K562 (cell line): ENCODE measurements around the gene DIP2B. TPM values are rescaled to one million over a fixed set of nuclear protein-coding genes. Genes with fewer than 3 reads are reported as not detected.
A peak's percentile ranks its signal among the peaks of the same experiment; 100 is the strongest.

Experiments used
- BRF1 ChIP-seq: IDR thresholded peaks from 3 replicates; pipeline ENCODE4 v1.6.1; 2011; ENCODE audit warnings: borderline replicate concordance, mild to moderate bottlenecking; ENCODE audit not compliant: insufficient read length; ENCODE audit errors: extremely low read depth
- CTCF ChIP-seq, 3 experiments: IDR thresholded peaks in 2 of 3; conservative IDR thresholded peaks in 1 of 3; 2 replicates each; pipeline ENCODE4 v1.5.1; 2011 to 2012; ENCODE audit warnings: low read length in 3 of 3, mild to moderate bottlenecking in 3 of 3, control low read depth in 2 of 3, improper control_type of control experiment in 1 of 3, inconsistent platforms in 1 of 3, low read depth in 1 of 3, mixed read lengths in 1 of 3, moderate library complexity in 1 of 3; ENCODE audit not compliant: insufficient read depth in 2 of 3
- EP400 ChIP-seq: fragments of 450-650 bp; IDR thresholded peaks from 2 replicates; pipeline ENCODE4 v1.6.1; 2017; ENCODE audit warnings: antibody characterized with exemption, mild to moderate bottlenecking, moderate library complexity
- GTF2A2 ChIP-seq: IDR thresholded peaks from 2 replicates; pipeline ENCODE4 v1.6.1; 2016; ENCODE audit warnings: mild to moderate bottlenecking, missing genetic modification characterization, missing compliant biosample characterization
- KAT2B ChIP-seq: IDR thresholded peaks from one replicate; pipeline ENCODE4 v1.6.1; 2012; ENCODE audit warnings: low read depth, mild to moderate bottlenecking, control low read depth, inconsistent platforms, low read length, moderate library complexity
- MLLT1 ChIP-seq, 2 experiments: fragments of 450-650 bp; IDR thresholded peaks; 2 replicates each; pipeline ENCODE4 v1.6.1; 2016
- MTA1 ChIP-seq: fragments of 450-650 bp; IDR thresholded peaks from 2 replicates; pipeline ENCODE4 v1.6.1; 2017; ENCODE audit warnings: borderline replicate concordance
- MYBL2 ChIP-seq, 2 experiments: fragments of 450-650 bp in 1 of 2; sonication (generic) in 1 of 2; formaldehyde crosslinking in 1 of 2; IDR thresholded peaks; 2 replicates each; pipeline versions ENCODE4 v1.6.1 to v1.8.1; 2017 to 2022; ENCODE audit warnings: borderline replicate concordance in 1 of 2, inconsistent platforms in 1 of 2, low read depth in 1 of 2, mild to moderate bottlenecking in 1 of 2, missing genetic modification reagents in 1 of 2, moderate library complexity in 1 of 2
- NR4A1 ChIP-seq, 2 experiments: fragments of 250-450 bp in 1 of 2; fragments of 450-650 bp in 1 of 2; sonication (Bioruptor Pico) in 1 of 2; IDR thresholded peaks; 2 replicates each; pipeline versions ENCODE4 v1.4.0 to v1.6.1; 2016 to 2020; ENCODE audit warnings: mild to moderate bottlenecking in 2 of 2, missing compliant biosample characterization in 1 of 2, missing genetic modification characterization in 1 of 2, moderate library complexity in 1 of 2
- PML ChIP-seq: IDR thresholded peaks from 2 replicates; pipeline ENCODE4 v1.6.1; 2012; ENCODE audit warnings: low read length, inconsistent platforms
- SMARCA4 ChIP-seq: fragments of 450-650 bp; IDR thresholded peaks from 2 replicates; pipeline ENCODE4 v1.6.1; 2016
- ZBTB11 ChIP-seq, 3 experiments: fragments of 200-800 bp in 1 of 3; fragments of 250-450 bp in 1 of 3; fragments of 450-650 bp in 1 of 3; sonication (Bioruptor Pico) in 1 of 3; sonication (Bioruptor generic) in 1 of 3; formaldehyde crosslinking in 1 of 3; IDR thresholded peaks; 2 replicates each; pipeline versions ENCODE4 v1.6.1 to v1.8.0; 2016 to 2022; ENCODE audit warnings: mild to moderate bottlenecking in 2 of 3, missing genetic modification characterization in 2 of 3, missing compliant biosample characterization in 1 of 3, moderate library complexity in 1 of 3
- ZNF3 ChIP-seq: fragments of 250-450 bp; sonication (Bioruptor Pico); IDR thresholded peaks from 2 replicates; pipeline ENCODE4 v1.5.0; 2021; ENCODE audit warnings: mild to moderate bottlenecking, moderate library complexity
- polyA plus RNA-seq, 8 experiments: library from polyadenylated mRNA; depleted of rRNA in 4 of 8; stranded (reverse) in 5 of 8; unstranded in 3 of 8; fragments of >200 nt; fragmentation: Nextera tagmentation in 2 of 8; fragmentation: Illumina TruSeq in 1 of 8; extraction: Ambion mirVana in 2 of 8; extraction: Trizol in 1 of 8; gene quantifications; 2 replicates each; pipeline versions ENCODE4 v1.2.1 to v1.2.3, GENCODE V29; 2011 to 2014; ENCODE audit warnings: inconsistent platforms in 1 of 8, missing spikeins in 1 of 8
- total RNA-seq, 7 experiments: library from RNA; depleted of rRNA in 6 of 7; stranded (reverse); fragments of >200 nt in 6 of 7; fragmentation: Illumina TruSeq in 2 of 7; extraction: Trizol in 2 of 7; gene quantifications; 2 replicates each; pipeline versions ENCODE4 v1.2.1 to v1.2.3, GENCODE V29; 2011 to 2021; ENCODE audit warnings: low replicate concordance in 1 of 7
- TF ChIP-seq, protein P1 (sequence below), 2 experiments: fragments of 150-350 bp in 1 of 2; IDR thresholded peaks; 2 replicates each; pipeline ENCODE4 v1.6.1; 2012 to 2016; ENCODE audit warnings: low read depth in 2 of 2, low read length in 2 of 2, mild to moderate bottlenecking in 1 of 2, moderate library complexity in 1 of 2

The DIP2B gene
- total and polyA plus RNA-seq, 9 of the 15 experiments (the other 6 are each of a cell fraction or from before 2014, with no cell fraction given): 4.6 to 26.1 (median 18.8) TPM

- TF ChIP-seq, protein P1, sequence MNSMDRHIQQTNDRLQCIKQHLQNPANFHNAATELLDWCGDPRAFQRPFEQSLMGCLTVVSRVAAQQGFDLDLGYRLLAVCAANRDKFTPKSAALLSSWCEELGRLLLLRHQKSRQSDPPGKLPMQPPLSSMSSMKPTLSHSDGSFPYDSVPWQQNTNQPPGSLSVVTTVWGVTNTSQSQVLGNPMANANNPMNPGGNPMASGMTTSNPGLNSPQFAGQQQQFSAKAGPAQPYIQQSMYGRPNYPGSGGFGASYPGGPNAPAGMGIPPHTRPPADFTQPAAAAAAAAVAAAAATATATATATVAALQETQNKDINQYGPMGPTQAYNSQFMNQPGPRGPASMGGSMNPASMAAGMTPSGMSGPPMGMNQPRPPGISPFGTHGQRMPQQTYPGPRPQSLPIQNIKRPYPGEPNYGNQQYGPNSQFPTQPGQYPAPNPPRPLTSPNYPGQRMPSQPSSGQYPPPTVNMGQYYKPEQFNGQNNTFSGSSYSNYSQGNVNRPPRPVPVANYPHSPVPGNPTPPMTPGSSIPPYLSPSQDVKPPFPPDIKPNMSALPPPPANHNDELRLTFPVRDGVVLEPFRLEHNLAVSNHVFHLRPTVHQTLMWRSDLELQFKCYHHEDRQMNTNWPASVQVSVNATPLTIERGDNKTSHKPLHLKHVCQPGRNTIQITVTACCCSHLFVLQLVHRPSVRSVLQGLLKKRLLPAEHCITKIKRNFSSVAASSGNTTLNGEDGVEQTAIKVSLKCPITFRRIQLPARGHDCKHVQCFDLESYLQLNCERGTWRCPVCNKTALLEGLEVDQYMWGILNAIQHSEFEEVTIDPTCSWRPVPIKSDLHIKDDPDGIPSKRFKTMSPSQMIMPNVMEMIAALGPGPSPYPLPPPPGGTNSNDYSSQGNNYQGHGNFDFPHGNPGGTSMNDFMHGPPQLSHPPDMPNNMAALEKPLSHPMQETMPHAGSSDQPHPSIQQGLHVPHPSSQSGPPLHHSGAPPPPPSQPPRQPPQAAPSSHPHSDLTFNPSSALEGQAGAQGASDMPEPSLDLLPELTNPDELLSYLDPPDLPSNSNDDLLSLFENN (IDR thresholded peaks at IDR 0.05; ENCODE audit: low read depth in 2 of 2, low read length in 2 of 2): 0 out of 4 replicates have a peak, but pooled peaks of 1 of the 2 experiments have one; percentile 26
- TF ChIP-seq MLLT1 (IDR thresholded peaks at IDR 0.05) (peak; percentile 70 to 93), BRF1 (no peak), ZNF3 (CRISPR knock-in tag) (no peak), EP400 (peak; percentile 57; the same call in 1 of the 2 replicates), SMARCA4 (peak; percentile 80), GTF2A2 (tag) (no peak), KAT2B (no peak), ZBTB11 (CRISPR knock-in tag; IDR thresholded peaks at IDR 0.05) (no peak), PML (peak; percentile 22; the same call in 1 of the 2 replicates), CTCF (IDR thresholded peaks at IDR 0.05 in 2 of 3, conservative IDR thresholded peaks at IDR 0.05 in 1 of 3; ENCODE audit: insufficient read depth in 2 of 3, low read depth in 1 of 3, low read length in 3 of 3) (peak; percentile 60 to 80 (median 76)), NR4A1 (CRISPR knock-in tag; IDR thresholded peaks at IDR 0.05) (no peak), NR4A1 (tag; IDR thresholded peaks at IDR 0.05) (0 out of 2 replicates have a peak, but pooled peaks have one; percentile 30), MTA1 (0 out of 2 replicates have a peak, but pooled peaks have one; percentile 33), MYBL2 (IDR thresholded peaks at IDR 0.05; ENCODE audit: low read depth) (no peak), MYBL2 (CRISPR knock-in tag; IDR thresholded peaks at IDR 0.05; ENCODE audit: borderline replicate concordance) (no peak)
These were observed 260.5 kb downstream of the DIP2B start (continued) for GRCh38 chr12:50765095-50765911.
